ENCODE measurements around the gene DNAJC7. TPM values are rescaled to one million over a fixed set of nuclear protein-coding genes. Genes with fewer than 3 reads are reported as not detected.

Gene DNAJC7
- total and polyA plus RNA-seq, 9 of the 15 experiments (the other 6 are each of a cell fraction or from before 2014, with no cell fraction given), result 85.8 to 262 (median 157) TPM

DNA sequence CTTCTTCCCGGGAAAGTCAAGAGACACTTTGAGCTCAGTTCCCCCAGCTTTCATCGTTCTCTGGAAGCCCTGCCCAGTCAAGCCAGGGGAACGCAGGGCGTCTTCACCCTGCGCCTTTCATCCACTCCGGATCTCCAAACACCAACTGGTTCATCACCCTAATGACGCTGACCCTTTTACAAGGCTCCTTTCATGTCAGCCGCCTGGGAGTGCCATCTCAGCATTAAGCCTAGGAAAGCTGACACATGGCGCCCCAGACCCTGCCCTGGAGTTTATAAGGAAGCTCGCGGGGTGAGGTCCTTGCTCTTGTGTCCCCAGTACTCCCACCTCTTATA lies 594 bp upstream of the DNAJC7 start (continued):
- TF ChIP-seq, protein P1, sequence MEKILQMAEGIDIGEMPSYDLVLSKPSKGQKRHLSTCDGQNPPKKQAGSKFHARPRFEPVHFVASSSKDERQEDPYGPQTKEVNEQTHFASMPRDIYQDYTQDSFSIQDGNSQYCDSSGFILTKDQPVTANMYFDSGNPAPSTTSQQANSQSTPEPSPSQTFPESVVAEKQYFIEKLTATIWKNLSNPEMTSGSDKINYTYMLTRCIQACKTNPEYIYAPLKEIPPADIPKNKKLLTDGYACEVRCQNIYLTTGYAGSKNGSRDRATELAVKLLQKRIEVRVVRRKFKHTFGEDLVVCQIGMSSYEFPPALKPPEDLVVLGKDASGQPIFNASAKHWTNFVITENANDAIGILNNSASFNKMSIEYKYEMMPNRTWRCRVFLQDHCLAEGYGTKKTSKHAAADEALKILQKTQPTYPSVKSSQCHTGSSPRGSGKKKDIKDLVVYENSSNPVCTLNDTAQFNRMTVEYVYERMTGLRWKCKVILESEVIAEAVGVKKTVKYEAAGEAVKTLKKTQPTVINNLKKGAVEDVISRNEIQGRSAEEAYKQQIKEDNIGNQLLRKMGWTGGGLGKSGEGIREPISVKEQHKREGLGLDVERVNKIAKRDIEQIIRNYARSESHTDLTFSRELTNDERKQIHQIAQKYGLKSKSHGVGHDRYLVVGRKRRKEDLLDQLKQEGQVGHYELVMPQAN (IDR thresholded peaks at IDR 0.05; ENCODE audit: borderline replicate concordance), result 0 out of 2 replicates have a peak, but pooled peaks have one; percentile 55
- peak; percentile 7 for TF ChIP-seq BRD9 (IDR thresholded peaks at IDR 0.05; ENCODE audit: low read depth, partially characterized antibody)
- TF ChIP-seq SMARCE1 (IDR thresholded peaks at IDR 0.05), result peak; percentile 35; the same call in 1 of the 2 replicates
- TF ChIP-seq POLR2G (IDR thresholded peaks at IDR 0.05; ENCODE audit: low read depth, low read length), result no peak
- TF ChIP-seq, protein P2, sequence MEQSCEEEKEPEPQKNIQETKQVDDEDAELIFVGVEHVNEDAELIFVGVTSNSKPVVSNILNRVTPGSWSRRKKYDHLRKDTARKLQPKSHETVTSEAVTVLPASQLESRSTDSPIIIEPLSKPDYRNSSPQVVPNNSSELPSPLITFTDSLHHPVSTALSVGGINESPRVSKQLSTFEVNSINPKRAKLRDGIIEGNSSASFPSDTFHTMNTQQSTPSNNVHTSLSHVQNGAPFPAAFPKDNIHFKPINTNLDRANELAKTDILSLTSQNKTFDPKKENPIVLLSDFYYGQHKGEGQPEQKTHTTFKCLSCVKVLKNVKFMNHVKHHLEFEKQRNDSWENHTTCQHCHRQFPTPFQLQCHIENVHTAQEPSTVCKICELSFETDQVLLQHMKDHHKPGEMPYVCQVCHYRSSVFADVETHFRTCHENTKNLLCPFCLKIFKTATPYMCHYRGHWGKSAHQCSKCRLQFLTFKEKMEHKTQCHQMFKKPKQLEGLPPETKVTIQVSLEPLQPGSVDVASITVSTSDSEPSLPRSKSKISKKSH (CRISPR knock-in tag; IDR thresholded peaks at IDR 0.05), result no peak
- peak; percentile 7; the same call in 1 of the 2 replicates for TF ChIP-seq NCOA1 (IDR thresholded peaks at IDR 0.05; ENCODE audit: low read depth)

DNA sequence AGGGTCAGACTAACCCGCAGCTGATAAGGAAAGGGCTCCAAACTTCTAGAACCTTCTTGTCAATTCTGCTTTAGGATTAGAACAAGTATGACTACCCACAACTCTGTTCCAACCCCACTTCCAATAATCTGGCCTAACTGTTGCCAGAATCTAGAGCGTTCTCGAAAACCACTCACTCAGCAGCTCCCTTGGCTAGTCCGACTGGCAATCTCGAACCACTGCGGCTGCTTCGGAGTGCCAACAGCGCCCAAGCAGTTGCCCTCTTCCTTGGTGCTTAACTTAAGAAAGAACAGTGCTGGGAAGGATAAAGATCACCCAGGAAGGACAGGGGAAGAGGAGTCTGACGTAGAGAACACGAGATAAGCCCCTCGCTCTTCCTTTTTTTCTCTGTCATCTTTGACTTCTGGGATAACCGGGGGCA lies 818 bp downstream of the DNAJC7 start:
- H3K9ac ChIP-seq (ENCODE audit: insufficient read depth in 1 of 2, low read depth in 2 of 2, low read length in 2 of 2), result peak overlapping the region; percentile 97 to 99
- intact Hi-C loops (cut with micrococcal nuclease) (no loop called here), in situ Hi-C loops (cut with MboI) (no loop called here)
- DNase-seq (ENCODE audit: extremely low read depth in 1 of 4, low spot score in 3 of 4), result peak in 3 of 4 experiments; percentile 31 to 42 (median 37)
- peaks cover 45% of the 10 kb centered on the region for H3K36me3 ChIP-seq (ENCODE audit: control insufficient read depth, insufficient read depth, low read length)
- ATAC-seq, result no peak
- no TSS peak for BruUV-seq (replicated peaks)
- ChIA-PET POLR2A (interaction anchor here (1.0 to 4.3 kb wide), 10 partner anchors 11 to 232 kb away, joined by 3 to 37 read pairs (median 4); partner anchors contain the start of gene KAT2A), CTCF (ENCODE audit: low intra/inter-chr PET ratio) (no interaction called here)
- H3K4me3 ChIP-seq, result peak overlapping the region; percentile 86
- H3K4me1 ChIP-seq (replicated peaks in 1 of 2; ENCODE audit: control insufficient read depth in 2 of 2, insufficient read depth in 2 of 2, low read length in 2 of 2), result peaks cover 20 to 34% of the 10 kb centered on the region in 2 experiments; a peak in 4 of 5 replicates
- H3K9me3 ChIP-seq (replicated peaks; ENCODE audit: control insufficient read depth, insufficient read depth, low read depth, low read length), result no peaks in the 10 kb centered on the region
- H3K79me2 ChIP-seq (ENCODE audit: control insufficient read depth, insufficient read depth, low read length), result peaks cover 86% of the 10 kb centered on the region
- no peaks in the 10 kb centered on the region for H3K9me1 ChIP-seq (ENCODE audit: control insufficient read depth, insufficient read depth, low read length)
- peak; percentile 49 for FAIRE-seq
- H4K20me1 ChIP-seq (replicated peaks; ENCODE audit: control insufficient read depth, insufficient read depth, low read length), result peaks cover 10% of the 10 kb centered on the region
- peak overlapping the region; percentile 91 for H3K4me2 ChIP-seq (ENCODE audit: insufficient read depth, low read length)
- H3K27me3 ChIP-seq (ENCODE audit: control insufficient read depth in 2 of 2, insufficient read depth in 2 of 2, low read length in 2 of 2), result no peaks in the 10 kb centered on the region
- H2AFZ ChIP-seq (ENCODE audit: low read depth, low read length), result peak overlapping the region; percentile 93
- WGBS (ENCODE audit: insufficient coverage, low coverage, missing lambda C conversion rate), result 2% methylated on average over 12 of the region's 12 CpGs
- H3K27ac ChIP-seq (ENCODE audit: extremely low read depth, low read depth, low read length), result peak overlapping the region; percentile 98
- TF ChIP-seq NELFE (IDR thresholded peaks at IDR 0.05; ENCODE audit: insufficient read depth, insufficient read length) (no peak), TARDBP (IDR thresholded peaks at IDR 0.05) (no peak), TBP (optimal IDR thresholded peaks at IDR 0.05; ENCODE audit: low read depth, low read length) (peak; percentile 19), NRF1 (conservative IDR thresholded peaks at IDR 0.05 in 1 of 2, IDR thresholded peaks at IDR 0.05 in 1 of 2) (no peak), ZKSCAN1 (IDR thresholded peaks at IDR 0.05; ENCODE audit: low read depth, low read length) (no peak), GTF2F1 (IDR thresholded peaks at IDR 0.05; ENCODE audit: low read depth, low read length) (no peak), U2AF2 (optimal IDR thresholded peaks at IDR 0.05; ENCODE audit: low read depth, low read length) (no peak), CHD2 (IDR thresholded peaks at IDR 0.05; ENCODE audit: low read depth, low read length) (no peak), RBM22 (IDR thresholded peaks at IDR 0.05; ENCODE audit: low read depth, low read length, poor library complexity, severe bottlenecking) (no peak), GTF2A2 (tag; IDR thresholded peaks at IDR 0.05) (no peak), BACH1 (tag; IDR thresholded peaks at IDR 0.05) (0 out of 2 replicates have a peak, but pooled peaks have one; percentile 35)
